Stomach (tissue), 9 donors: ENCODE data around the gene PLPP6. TPM values are rescaled to one million over a fixed set of nuclear protein-coding genes. Genes with fewer than 3 reads are reported as not detected.

Source experiments
- DNase-seq, 2 donors: peaks; one replicate each; pipeline versions ENCODE4 v3.0.0 to v3.0.0-alpha.2; 2013 to 2019
- H3K27ac ChIP-seq, 5 donors: fragments of 200-600 bp in 4 of 5; sonication (generic) in 4 of 5; one replicate each; pipeline ENCODE4 v1.5.1; 2013 to 2019; ENCODE audit warnings: mild to moderate bottlenecking in 1 of 5, moderate library complexity in 1 of 5
- H3K27me3 ChIP-seq, 3 donors: fragments of 200-600 bp; sonication (generic); one replicate each; pipeline ENCODE4 v1.5.1; 2017 to 2019; ENCODE audit warnings: mixed run types in 1 of 3
- H3K36me3 ChIP-seq, 4 donors: fragments of 200-600 bp; sonication (generic); 1 replicate in 3 of 4; 2 replicates in 1 of 4; pipeline ENCODE4 v1.5.1; 2016 to 2019
- H3K4me1 ChIP-seq, 4 donors: fragments of 200-600 bp; sonication (generic); one replicate each; pipeline ENCODE4 v1.5.1; 2016 to 2019
- H3K4me3 ChIP-seq, 4 donors: fragments of 200-600 bp; sonication (generic) in 3 of 4; one replicate each; pipeline ENCODE4 v1.5.1; 2016 to 2019; ENCODE audit warnings: mild to moderate bottlenecking in 1 of 4
- H3K9me3 ChIP-seq, 4 donors: fragments of 200-600 bp; sonication (generic); one replicate each; pipeline ENCODE4 v1.5.1; 2016 to 2019
- CTCF ChIP-seq, 7 experiments: fragments of 450-650 bp in 4 of 7; fragments of 200-600 bp in 3 of 7; sonication (generic) in 3 of 7; IDR thresholded peaks; one replicate each; pipeline ENCODE4 v1.5.1; 2016 to 2019; ENCODE audit warnings: antibody characterized with exemption in 7 of 7, control low read depth in 2 of 7, mild to moderate bottlenecking in 1 of 7
- EP300 ChIP-seq: sonication (generic); formaldehyde crosslinking; IDR thresholded peaks from one replicate; pipeline ENCODE4 v1.6.1; 2017; ENCODE audit warnings: antibody characterized with exemption
- POLR2A ChIP-seq, 4 donors: fragments of 450-650 bp; IDR thresholded peaks; one replicate each; pipeline ENCODE4 v1.6.1; 2016; ENCODE audit warnings: antibody characterized with exemption in 4 of 4, control low read depth in 2 of 4, mild to moderate bottlenecking in 1 of 4, moderate library complexity in 1 of 4
- POLR2AphosphoS5 ChIP-seq, 3 donors: sonication (generic); formaldehyde crosslinking; IDR thresholded peaks; one replicate each; pipeline ENCODE4 v1.6.1; 2016; ENCODE audit warnings: antibody characterized with exemption in 3 of 3
- WGBS, 5 donors: extraction: QIAGEN DNeasy Blood & Tissue Kit in 3 of 5; methylation state at CpG; one replicate each; pipeline versions ENCODE4 v1.1.5 to v1.1.7; 2013 to 2018; 5-methylcytosine and 5-hydroxymethylcytosine counted together
- intact Hi-C: fragments of 100-400 bp; cut with DNase I; formaldehyde crosslinking; loops from one replicate; pipeline ENCODE4 v1.15.1; 2023; ENCODE audit warnings: low total_unique reads
- polyA plus RNA-seq, 3 donors: library from polyadenylated mRNA; stranded (reverse); fragments of 200-250 nt; gene quantifications; one replicate each; pipeline ENCODE4 v1.2.3, GENCODE V29; 2013
- total RNA-seq, 5 donors: library from RNA; depleted of rRNA; stranded (reverse); fragments of >200 nt; gene quantifications; one replicate each; pipeline versions ENCODE4 v1.1.0 to v1.2.3, GENCODE V29; 2014 to 2016
- donor health status: healthy with polysubstance abuse.
- donor health status: Bipolar disorder and iron deficiency.
- donor health status: healthy.

The PLPP6 gene
- total and polyA plus RNA-seq, 8 donors, result 3.5 to 11.0 (median 6.7) TPM; not detected in 1

GRCh38 chr9:4671737-4672136 is 9.6 kb downstream of the PLPP6 start:
- 91 to 100% (median 96%) methylated on average over 1 of the region's 1 CpG for WGBS, 5 donors
- no peak overlapping the region for H3K27ac ChIP-seq
- H3K4me1 ChIP-seq, result peaks cover 0 to 5% (median 2%) of the 10 kb centered on the region in 4 donors
- no peaks in the 10 kb centered on the region for H3K9me3 ChIP-seq
- H3K27me3 ChIP-seq, result no peaks in the 10 kb centered on the region
- H3K4me3 ChIP-seq, result no peak overlapping the region
- TF ChIP-seq POLR2A (IDR thresholded peaks at IDR 0.05), result no peak
- no peak for TF ChIP-seq POLR2AphosphoS5 (IDR thresholded peaks at IDR 0.05)
- TF ChIP-seq EP300, result no peak
- TF ChIP-seq CTCF (IDR thresholded peaks at IDR 0.05), result no peak
- DNase-seq, result no peak
- no peaks in the 10 kb centered on the region for H3K36me3 ChIP-seq
- intact Hi-C loops, result no loop called here

- no peak overlapping the region for H3K4me3 ChIP-seq
- H3K36me3 ChIP-seq, result no peaks in the 10 kb centered on the region
- H3K9me3 ChIP-seq, result no peaks in the 10 kb centered on the region
- intact Hi-C loops, result no loop called here
- no peak for DNase-seq
- peaks cover 5 to 17% (median 16%) of the 10 kb centered on the region in 4 donors for H3K4me1 ChIP-seq
- no peak overlapping the region for H3K27ac ChIP-seq
- TF ChIP-seq CTCF (IDR thresholded peaks at IDR 0.05), result no peak
- no peak for TF ChIP-seq POLR2AphosphoS5 (IDR thresholded peaks at IDR 0.05)
- no peak for TF ChIP-seq EP300
- TF ChIP-seq POLR2A (IDR thresholded peaks at IDR 0.05), result no peak
- no peaks in the 10 kb centered on the region for H3K27me3 ChIP-seq
These were observed 12.7 kb downstream of the PLPP6 start for GRCh38 chr9:4674783-4675182.

- H3K4me3 ChIP-seq, result no peak overlapping the region
- H3K36me3 ChIP-seq, result no peaks in the 10 kb centered on the region
- 51 to 87% (median 82%) methylated on average over 3 of the region's 3 CpGs for WGBS, 5 donors
- no peaks in the 10 kb centered on the region for H3K27me3 ChIP-seq
- no peak for TF ChIP-seq POLR2A (IDR thresholded peaks at IDR 0.05)
- intact Hi-C loops, result no loop called here
- peak overlapping the region in 4 of 5 donors; percentile 96 to 99 (median 96) for H3K27ac ChIP-seq
- no peak for DNase-seq
- peaks cover 10 to 37% (median 32%) of the 10 kb centered on the region in 4 donors for H3K4me1 ChIP-seq
- no peaks in the 10 kb centered on the region for H3K9me3 ChIP-seq
These were observed 15.3 kb downstream of the PLPP6 start for GRCh38 chr9:4677392-4677791.

- Histone ChIP-seq H3K27me3 (no peaks in the 10 kb centered on the region), H3K9me3 (no peaks in the 10 kb centered on the region), H3K36me3 (no peaks in the 10 kb centered on the region), H3K4me3 (peak overlapping the region; percentile 63 to 74 (median 68)), H3K27ac (peak overlapping the region; percentile 96 to 99 (median 97)), H3K4me1 (peaks cover 10 to 48% (median 36%) of the 10 kb centered on the region in 4 donors)
- intact Hi-C loops, result no loop called here
- DNase-seq, result peak in 1 of 2 donors; percentile 69
- no peak for TF ChIP-seq EP300
- TF ChIP-seq POLR2A (IDR thresholded peaks at IDR 0.05), result no peak
- TF ChIP-seq CTCF (IDR thresholded peaks at IDR 0.05), result no peak
- TF ChIP-seq POLR2AphosphoS5 (IDR thresholded peaks at IDR 0.05), result no peak
- 0 to 1% (median 0%) methylated on average over 16 of the region's 16 CpGs for WGBS, 5 donors
These were observed 16.7 kb downstream of the PLPP6 start for GRCh38 chr9:4678679-4679267.
